SK-N-SH (cell line): ENCODE data around the gene TSPYL2. TPM values are rescaled to one million over a fixed set of nuclear protein-coding genes. Genes with fewer than 3 reads are reported as not detected.

Experiments
- CTCF ChIA-PET: fragments of 300-600, 350-600 bp; formaldehyde crosslinking; extraction: SDS; loops from one replicate; lab custom pipeline; 2021; lab: Yijun Ruan, JAX
- POLR2A ChIA-PET: fragments of 350-600 bp; sonication (Branson Sonifier 250); formaldehyde crosslinking; extraction: SDS; loops from one replicate; lab custom pipeline; 2020; ENCODE audit warnings: antibody characterized with exemption, inconsistent platforms; lab: Yijun Ruan, JAX
- DNase-seq: peaks from one replicate; pipeline ENCODE4 v3.0.0; 2012
- H2AFZ ChIP-seq: fragments of 200-600 bp; sonication (generic); 2 replicates; pipeline ENCODE4 v1.8.1; 2016; ENCODE audit warnings: antibody characterized with exemption, mild to moderate bottlenecking, low read depth
- H3F3A ChIP-seq: fragments of 200-600 bp; sonication (generic); replicated peaks from 2 replicates; pipeline ENCODE3; 2016; ENCODE audit warnings: antibody characterized with exemption, mild to moderate bottlenecking; ENCODE audit not compliant: insufficient read depth
- H3K27ac ChIP-seq, 2 experiments: fragments of 200-500 bp in 1 of 2; fragments of 200-600 bp in 1 of 2; sonication (Bioruptor generic) in 1 of 2; sonication (generic), shearing (Covaris generic) in 1 of 2; 2 replicates each; pipeline versions ENCODE4 v1.5.1 to v1.6.1; 2014 to 2016; ENCODE audit warnings: low read depth in 2 of 2, inconsistent platforms in 1 of 2, low read length in 1 of 2, mild to moderate bottlenecking in 1 of 2, mixed read lengths in 1 of 2
- H3K27me3 ChIP-seq: fragments of 200-600 bp; sonication (generic), shearing (Covaris generic); 2 replicates; pipeline ENCODE4 v1.6.1; 2016; ENCODE audit warnings: mixed run types; ENCODE audit not compliant: insufficient read depth
- H3K36me3 ChIP-seq, 2 experiments: fragments of 200-500 bp in 1 of 2; fragments of 200-600 bp in 1 of 2; sonication (Bioruptor generic) in 1 of 2; sonication (generic) in 1 of 2; replicated peaks in 1 of 2; 2 replicates each; pipeline versions ENCODE3 to v1.5.1; 2014 to 2016; ENCODE audit warnings: low read length in 1 of 2, mild to moderate bottlenecking in 1 of 2; ENCODE audit not compliant: insufficient read depth in 2 of 2, control insufficient read depth in 1 of 2
- H3K4me1 ChIP-seq, 2 experiments: fragments of 200-500 bp in 1 of 2; fragments of 200-600 bp in 1 of 2; sonication (Bioruptor generic) in 1 of 2; sonication (generic), shearing (Covaris generic) in 1 of 2; 2 replicates each; pipeline versions ENCODE4 v1.5.1 to v1.6.1; 2014 to 2016; ENCODE audit warnings: low read depth in 1 of 2, low read length in 1 of 2, mixed run types in 1 of 2; ENCODE audit not compliant: insufficient read depth in 2 of 2, control insufficient read depth in 1 of 2
- H3K4me2 ChIP-seq: fragments of 200-600 bp; sonication (generic), shearing (Covaris generic); 2 replicates; pipeline ENCODE4 v1.6.1; 2017; ENCODE audit warnings: mixed run types
- H3K4me3 ChIP-seq, 2 experiments: fragments of 200-500 bp in 1 of 2; fragments of 200-600 bp in 1 of 2; sonication (Bioruptor generic) in 1 of 2; sonication (generic), shearing (Covaris generic) in 1 of 2; 2 replicates each; pipeline versions ENCODE4 v1.5.1 to v1.8.1; 2014 to 2016; ENCODE audit warnings: low read depth in 2 of 2, inconsistent platforms in 1 of 2, low read length in 1 of 2, mild to moderate bottlenecking in 1 of 2, mixed read lengths in 1 of 2, moderate library complexity in 1 of 2
- H3K79me2 ChIP-seq: fragments of 200-600 bp; sonication (generic); 2 replicates; pipeline ENCODE4 v1.8.1; 2017; ENCODE audit warnings: mild to moderate bottlenecking; ENCODE audit not compliant: insufficient read depth
- H3K9ac ChIP-seq: fragments of 200-600 bp; sonication (generic); 2 replicates; pipeline ENCODE4 v1.6.1; 2017; ENCODE audit warnings: mixed run types
- H3K9me2 ChIP-seq: fragments of 200-600 bp; sonication (generic); 2 replicates; pipeline ENCODE4 v1.6.1; 2017; ENCODE audit warnings: mixed run types
- H3K9me3 ChIP-seq: fragments of 200-600 bp; sonication (generic); 2 replicates; pipeline ENCODE4 v1.6.1; 2017; ENCODE audit warnings: mixed run types, mild to moderate bottlenecking, moderate library complexity
- H4K20me1 ChIP-seq: fragments of 200-600 bp; sonication (generic); 2 replicates; pipeline ENCODE4 v1.6.1; 2017; ENCODE audit warnings: mild to moderate bottlenecking, mixed run types; ENCODE audit not compliant: insufficient read depth
- CHD2 ChIP-seq: fragments of 150-350 bp; IDR thresholded peaks from 2 replicates; pipeline ENCODE4 v1.6.1; 2018; ENCODE audit warnings: low read length; ENCODE audit not compliant: partially characterized antibody
- ELF1 ChIP-seq: IDR thresholded peaks from 2 replicates; pipeline ENCODE4 v1.4.0; 2012
- EP300 ChIP-seq, 2 experiments: IDR thresholded peaks; 2 replicates each; pipeline versions ENCODE4 v1.4.0 to v1.6.1; 2012; ENCODE audit warnings: borderline replicate concordance in 1 of 2, low read depth in 1 of 2, low read length in 1 of 2
- EZH2phosphoT487 ChIP-seq: fragments of 200-600 bp; sonication (generic); IDR thresholded peaks from 2 replicates; pipeline ENCODE4 v1.6.1; 2017; ENCODE audit warnings: low read depth, mixed run types, mild to moderate bottlenecking, antibody characterized with exemption, moderate library complexity, borderline replicate concordance
- FOXJ3 ChIP-seq: sonication (generic); formaldehyde crosslinking; IDR thresholded peaks from 2 replicates; pipeline ENCODE4 v1.5.1; 2020; ENCODE audit warnings: mild to moderate bottlenecking, missing genetic modification reagents
- FOXM1 ChIP-seq: IDR thresholded peaks from 2 replicates; pipeline ENCODE4 v1.4.0; 2012; ENCODE audit warnings: low read depth, mild to moderate bottlenecking
- GABPA ChIP-seq: IDR thresholded peaks from 2 replicates; pipeline ENCODE4 v1.4.0; 2012; ENCODE audit warnings: low read depth, mild to moderate bottlenecking
- GATA2 ChIP-seq: sonication (generic); formaldehyde crosslinking; IDR thresholded peaks from 2 replicates; pipeline ENCODE4 v1.5.0; 2020; ENCODE audit warnings: mild to moderate bottlenecking, missing genetic modification reagents
- JUND ChIP-seq: IDR thresholded peaks from 2 replicates; pipeline ENCODE4 v1.4.0; 2012
- MEF2A ChIP-seq: IDR thresholded peaks from 2 replicates; pipeline ENCODE4 v1.4.0; 2012; ENCODE audit warnings: low read depth, borderline replicate concordance
- MXI1 ChIP-seq: IDR thresholded peaks from 2 replicates; pipeline ENCODE4 v1.6.1; 2012; ENCODE audit warnings: mild to moderate bottlenecking, low read depth, low read length, improper control_type of control experiment
- NFIC ChIP-seq: IDR thresholded peaks from 2 replicates; pipeline ENCODE4 v1.4.0; 2012; ENCODE audit warnings: borderline replicate concordance
- POLR2AphosphoS5 ChIP-seq: IDR thresholded peaks from 2 replicates; pipeline ENCODE4 v1.6.1; 2012; ENCODE audit warnings: low read depth, low read length
- RAD21 ChIP-seq: IDR thresholded peaks from 2 replicates; pipeline ENCODE4 v1.6.1; 2012; ENCODE audit warnings: mild to moderate bottlenecking, low read length
- RFX5 ChIP-seq: IDR thresholded peaks from 2 replicates; pipeline ENCODE4 v1.6.1; 2012; ENCODE audit warnings: mild to moderate bottlenecking, improper control_type of control experiment, low read length
- SMC3 ChIP-seq: IDR thresholded peaks from 2 replicates; pipeline ENCODE4 v1.6.1; 2012; ENCODE audit warnings: low read depth, low read length, improper control_type of control experiment
- TCF12 ChIP-seq: IDR thresholded peaks from 2 replicates; pipeline ENCODE4 v1.4.0; 2012
- WGBS: methylation state at CpG from one replicate; pipeline ENCODE4 v1.1.6; 2017; ENCODE audit warnings: low lambda C conversion rate; 5-methylcytosine and 5-hydroxymethylcytosine counted together
- polyA plus RNA-seq, 3 experiments: library from polyadenylated mRNA; depleted of rRNA; stranded (reverse); fragments of >200 nt; gene quantifications; 2 replicates each; pipeline ENCODE4 v1.2.3, GENCODE V29; 2012
- TF ChIP-seq, protein P1 (sequence below): IDR thresholded peaks from 2 replicates; pipeline ENCODE4; 2012
- TF ChIP-seq, protein P2 (sequence below): IDR thresholded peaks from 2 replicates; pipeline ENCODE4 v1.4.0; 2012; ENCODE audit warnings: low read depth, borderline replicate concordance
- TF ChIP-seq, protein P3 (sequence below): IDR thresholded peaks from 2 replicates; pipeline ENCODE4 v1.4.0; 2012; ENCODE audit warnings: low read depth, borderline replicate concordance
- TF ChIP-seq, protein P4 (sequence below): IDR thresholded peaks from 2 replicates; pipeline ENCODE4 v1.4.0; 2012; ENCODE audit warnings: low read depth
- TF ChIP-seq, protein P5 (sequence below): fragments of 200-600 bp; sonication (generic); IDR thresholded peaks from 2 replicates; pipeline ENCODE4 v1.6.1; 2017; ENCODE audit warnings: antibody characterized with exemption, mild to moderate bottlenecking, moderate library complexity
- TF ChIP-seq, protein P6 (sequence below): fragments of 150-350 bp; IDR thresholded peaks from 2 replicates; pipeline ENCODE4 v1.6.1; 2016; ENCODE audit warnings: mild to moderate bottlenecking, low read depth, low read length

TSPYL2 gene
- polyA plus RNA-seq, 1 of the 3 experiments (the other 2 are of a cell fraction), result 26.4 TPM

DNA sequence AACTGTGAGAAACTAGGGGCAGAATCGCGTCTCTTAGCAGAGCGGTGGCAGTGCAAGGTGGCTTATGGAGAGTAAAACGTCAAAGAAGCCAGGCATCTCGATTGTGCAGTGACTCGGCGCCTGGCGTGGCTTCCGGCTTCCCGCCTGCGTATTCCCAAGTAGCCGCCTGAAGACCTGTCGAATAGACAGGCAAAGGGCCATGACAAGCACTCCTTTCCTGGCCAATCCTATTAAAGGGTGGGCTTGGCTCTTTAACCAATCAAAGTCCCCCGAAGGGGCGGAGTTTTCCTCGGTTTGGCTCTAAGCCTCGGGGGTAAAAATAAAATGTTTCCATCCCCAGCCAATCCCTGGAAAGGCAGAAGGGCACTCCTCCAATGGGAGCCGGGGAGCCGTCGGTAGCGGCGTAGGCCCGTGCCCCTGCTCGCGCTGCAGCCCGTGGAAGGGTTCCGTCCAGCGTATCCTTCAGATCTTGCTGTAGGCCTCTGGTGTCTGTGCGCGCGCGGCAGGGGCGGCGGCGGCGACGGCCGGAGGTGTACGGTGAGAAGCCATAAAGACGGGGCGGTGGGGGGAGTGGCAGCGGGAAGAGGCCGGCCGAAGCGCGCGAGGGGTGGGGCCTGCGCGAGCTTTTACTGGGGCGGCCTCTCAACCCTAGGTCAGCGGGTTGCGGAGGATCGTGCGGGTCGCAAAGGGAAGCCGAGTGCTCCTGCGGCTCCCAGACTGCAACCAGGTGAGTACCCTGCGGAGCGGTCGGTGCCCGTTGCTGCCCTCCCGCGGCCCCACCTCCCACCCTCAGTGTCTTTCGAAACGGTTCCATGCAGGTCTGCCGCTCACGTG, 11.8 kb downstream of the TSPYL2 start, which contains the start of gene KANTR (continued):
- TF ChIP-seq FOXJ3 (CRISPR knock-in tag) (no peak), GABPA (no peak), NFIC (no peak), POLR2AphosphoS5 (no peak), EZH2phosphoT487 (no peak), ELF1 (0 out of 2 replicates have a peak, but pooled peaks have one; percentile 22), RFX5 (peak; percentile 74), FOXM1 (0 out of 2 replicates have a peak, but pooled peaks have one; percentile 38), JUND (no peak), MXI1 (peak; percentile 96), SMC3 (no peak), EP300 (IDR thresholded peaks at IDR 0.05; ENCODE audit: borderline replicate concordance in 1 of 2, low read depth in 1 of 2, low read length in 1 of 2) (no peak), RAD21 (no peak)
- TF ChIP-seq, protein P1, sequence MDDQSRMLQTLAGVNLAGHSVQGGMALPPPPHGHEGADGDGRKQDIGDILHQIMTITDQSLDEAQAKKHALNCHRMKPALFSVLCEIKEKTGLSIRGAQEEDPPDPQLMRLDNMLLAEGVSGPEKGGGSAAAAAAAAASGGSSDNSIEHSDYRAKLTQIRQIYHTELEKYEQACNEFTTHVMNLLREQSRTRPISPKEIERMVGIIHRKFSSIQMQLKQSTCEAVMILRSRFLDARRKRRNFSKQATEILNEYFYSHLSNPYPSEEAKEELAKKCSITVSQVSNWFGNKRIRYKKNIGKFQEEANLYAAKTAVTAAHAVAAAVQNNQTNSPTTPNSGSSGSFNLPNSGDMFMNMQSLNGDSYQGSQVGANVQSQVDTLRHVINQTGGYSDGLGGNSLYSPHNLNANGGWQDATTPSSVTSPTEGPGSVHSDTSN, result peak; percentile 67
- TF ChIP-seq, protein P2, sequence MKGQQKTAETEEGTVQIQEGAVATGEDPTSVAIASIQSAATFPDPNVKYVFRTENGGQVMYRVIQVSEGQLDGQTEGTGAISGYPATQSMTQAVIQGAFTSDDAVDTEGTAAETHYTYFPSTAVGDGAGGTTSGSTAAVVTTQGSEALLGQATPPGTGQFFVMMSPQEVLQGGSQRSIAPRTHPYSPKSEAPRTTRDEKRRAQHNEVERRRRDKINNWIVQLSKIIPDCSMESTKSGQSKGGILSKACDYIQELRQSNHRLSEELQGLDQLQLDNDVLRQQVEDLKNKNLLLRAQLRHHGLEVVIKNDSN, result no peak; the same call in 1 of the 2 replicates
- TF ChIP-seq, protein P3, sequence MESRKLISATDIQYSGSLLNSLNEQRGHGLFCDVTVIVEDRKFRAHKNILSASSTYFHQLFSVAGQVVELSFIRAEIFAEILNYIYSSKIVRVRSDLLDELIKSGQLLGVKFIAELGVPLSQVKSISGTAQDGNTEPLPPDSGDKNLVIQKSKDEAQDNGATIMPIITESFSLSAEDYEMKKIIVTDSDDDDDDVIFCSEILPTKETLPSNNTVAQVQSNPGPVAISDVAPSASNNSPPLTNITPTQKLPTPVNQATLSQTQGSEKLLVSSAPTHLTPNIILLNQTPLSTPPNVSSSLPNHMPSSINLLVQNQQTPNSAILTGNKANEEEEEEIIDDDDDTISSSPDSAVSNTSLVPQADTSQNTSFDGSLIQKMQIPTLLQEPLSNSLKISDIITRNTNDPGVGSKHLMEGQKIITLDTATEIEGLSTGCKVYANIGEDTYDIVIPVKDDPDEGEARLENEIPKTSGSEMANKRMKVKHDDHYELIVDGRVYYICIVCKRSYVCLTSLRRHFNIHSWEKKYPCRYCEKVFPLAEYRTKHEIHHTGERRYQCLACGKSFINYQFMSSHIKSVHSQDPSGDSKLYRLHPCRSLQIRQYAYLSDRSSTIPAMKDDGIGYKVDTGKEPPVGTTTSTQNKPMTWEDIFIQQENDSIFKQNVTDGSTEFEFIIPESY, result no peak
- TF ChIP-seq, protein P4, sequence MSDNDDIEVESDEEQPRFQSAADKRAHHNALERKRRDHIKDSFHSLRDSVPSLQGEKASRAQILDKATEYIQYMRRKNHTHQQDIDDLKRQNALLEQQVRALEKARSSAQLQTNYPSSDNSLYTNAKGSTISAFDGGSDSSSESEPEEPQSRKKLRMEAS, result peak; percentile 76
- TF ChIP-seq, all 33 proteins: peak for 8

DNA sequence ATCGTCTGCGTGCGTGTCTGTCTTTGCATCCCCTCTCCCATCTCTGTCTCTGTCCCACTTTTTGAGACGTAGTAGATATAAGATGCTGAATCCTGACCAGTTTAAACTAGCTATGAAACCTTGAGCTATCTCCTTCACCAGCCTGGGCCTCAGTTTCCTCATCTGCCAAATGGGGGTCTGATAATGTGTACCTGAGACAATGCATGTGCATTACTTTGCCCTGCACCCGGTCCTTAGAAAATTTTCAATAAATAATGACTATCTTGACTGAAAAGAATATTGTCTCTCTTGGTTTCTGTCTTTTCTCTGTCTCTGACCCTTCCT, 12.4 kb downstream of the TSPYL2 start:
- WGBS, result 12% methylated on average over 5 of the region's 5 CpGs
- Histone ChIP-seq H3K27ac (peak overlapping the region; percentile 64 to 80; a peak in 3 of 4 replicates), H3K9ac (peak overlapping the region; percentile 69), H3K79me2 (no peaks in the 10 kb centered on the region), H3K4me2 (peak overlapping the region; percentile 75), H3K9me3 (no peaks in the 10 kb centered on the region), H3K36me3 (no peaks in the 10 kb centered on the region), H3F3A (peaks cover 2% of the 10 kb centered on the region), H3K27me3 (no peaks in the 10 kb centered on the region; the same call in 1 of the 2 replicates), H4K20me1 (no peaks in the 10 kb centered on the region), H3K4me3 (peak overlapping the region; percentile 60 to 66), H3K9me2 (no peaks in the 10 kb centered on the region), H3K4me1 (peaks cover 0 to 3% of the 10 kb centered on the region in 2 experiments; a peak in 1 of 4 replicates), H2AFZ (peak overlapping the region; percentile 85)
- CTCF ChIA-PET, result interaction anchor here (1.3 kb wide), 2 partner anchors 23 to 76 kb away, joined by 4 to 7 read pairs; no protein-coding TSS in a partner anchor
- POLR2A ChIA-PET, result interaction anchor here (1.3 kb wide), 1 partner anchor 13 kb away, joined by 3 read pairs; the partner anchor contains the start of gene TSPYL2
- no peak for DNase-seq
- TF ChIP-seq GATA2 (CRISPR knock-in tag) (no peak), MEF2A (no peak), JUND (no peak), EZH2phosphoT487 (no peak), FOXM1 (no peak), CHD2 (no peak), TCF12 (no peak)
- TF ChIP-seq, protein P5, sequence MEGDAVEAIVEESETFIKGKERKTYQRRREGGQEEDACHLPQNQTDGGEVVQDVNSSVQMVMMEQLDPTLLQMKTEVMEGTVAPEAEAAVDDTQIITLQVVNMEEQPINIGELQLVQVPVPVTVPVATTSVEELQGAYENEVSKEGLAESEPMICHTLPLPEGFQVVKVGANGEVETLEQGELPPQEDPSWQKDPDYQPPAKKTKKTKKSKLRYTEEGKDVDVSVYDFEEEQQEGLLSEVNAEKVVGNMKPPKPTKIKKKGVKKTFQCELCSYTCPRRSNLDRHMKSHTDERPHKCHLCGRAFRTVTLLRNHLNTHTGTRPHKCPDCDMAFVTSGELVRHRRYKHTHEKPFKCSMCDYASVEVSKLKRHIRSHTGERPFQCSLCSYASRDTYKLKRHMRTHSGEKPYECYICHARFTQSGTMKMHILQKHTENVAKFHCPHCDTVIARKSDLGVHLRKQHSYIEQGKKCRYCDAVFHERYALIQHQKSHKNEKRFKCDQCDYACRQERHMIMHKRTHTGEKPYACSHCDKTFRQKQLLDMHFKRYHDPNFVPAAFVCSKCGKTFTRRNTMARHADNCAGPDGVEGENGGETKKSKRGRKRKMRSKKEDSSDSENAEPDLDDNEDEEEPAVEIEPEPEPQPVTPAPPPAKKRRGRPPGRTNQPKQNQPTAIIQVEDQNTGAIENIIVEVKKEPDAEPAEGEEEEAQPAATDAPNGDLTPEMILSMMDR, result no peak
- TF ChIP-seq, protein P6, sequence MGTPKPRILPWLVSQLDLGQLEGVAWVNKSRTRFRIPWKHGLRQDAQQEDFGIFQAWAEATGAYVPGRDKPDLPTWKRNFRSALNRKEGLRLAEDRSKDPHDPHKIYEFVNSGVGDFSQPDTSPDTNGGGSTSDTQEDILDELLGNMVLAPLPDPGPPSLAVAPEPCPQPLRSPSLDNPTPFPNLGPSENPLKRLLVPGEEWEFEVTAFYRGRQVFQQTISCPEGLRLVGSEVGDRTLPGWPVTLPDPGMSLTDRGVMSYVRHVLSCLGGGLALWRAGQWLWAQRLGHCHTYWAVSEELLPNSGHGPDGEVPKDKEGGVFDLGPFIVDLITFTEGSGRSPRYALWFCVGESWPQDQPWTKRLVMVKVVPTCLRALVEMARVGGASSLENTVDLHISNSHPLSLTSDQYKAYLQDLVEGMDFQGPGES, result no peak
- TF ChIP-seq, protein P3, result no peak
